Loucy (cell line): ENCODE measurements around the gene RCAN1.
"Not testable (repeated sequence)": the region's sequence is repeated elsewhere in the genome, so short reads cannot be mapped to it uniquely, and the experiment has no call there.

Experiments used
- H2AFZ ChIP-seq: fragments of 200-600 bp; sonication (generic); 2 replicates; pipeline ENCODE4 v1.6.0; 2016; ENCODE audit warnings: antibody characterized with exemption, mild to moderate bottlenecking, low read length, moderate library complexity
- H3F3A ChIP-seq: fragments of 200-600 bp; 2 replicates; pipeline ENCODE4 v1.6.0; 2016; ENCODE audit warnings: antibody characterized with exemption, low read depth, mild to moderate bottlenecking
- H3K27me3 ChIP-seq: fragments of 200-600 bp; sonication (generic); 2 replicates; pipeline ENCODE4 v1.6.1; 2014; ENCODE audit warnings: low read length, mild to moderate bottlenecking; ENCODE audit not compliant: insufficient read depth, poor library complexity, severe bottlenecking
- H3K36me3 ChIP-seq: fragments of 200-600 bp; sonication (generic); 2 replicates; pipeline ENCODE4 v1.6.1; 2016; ENCODE audit warnings: low read length; ENCODE audit not compliant: insufficient read depth
- H3K4me1 ChIP-seq: fragments of 200-600 bp; sonication (generic); 2 replicates; pipeline ENCODE4 v1.5.1; 2014; ENCODE audit warnings: low read length, mild to moderate bottlenecking; ENCODE audit not compliant: insufficient read depth, poor library complexity, severe bottlenecking
- H3K4me2 ChIP-seq: fragments of 200-600 bp; sonication (generic); 2 replicates; pipeline ENCODE4 v1.6.0; 2014; ENCODE audit warnings: antibody characterized with exemption, low read length, low read depth, mild to moderate bottlenecking; ENCODE audit not compliant: poor library complexity, severe bottlenecking
- H3K4me3 ChIP-seq: fragments of 200-600 bp; sonication (generic); 2 replicates; pipeline ENCODE4 v1.5.1; 2014; ENCODE audit warnings: low read length, mild to moderate bottlenecking, mixed read lengths; ENCODE audit not compliant: poor library complexity, severe bottlenecking
- H3K79me2 ChIP-seq: fragments of 200-600 bp; sonication (generic); 2 replicates; pipeline ENCODE4 v1.6.1; 2014; ENCODE audit warnings: low read length; ENCODE audit not compliant: insufficient read depth
- H3K9ac ChIP-seq: fragments of 200-600 bp; sonication (generic); 2 replicates; pipeline ENCODE4 v1.6.0; 2014; ENCODE audit warnings: mild to moderate bottlenecking, low read depth, low read length, moderate library complexity; ENCODE audit not compliant: poor library complexity, severe bottlenecking
- H3K9me2 ChIP-seq: fragments of 200-600 bp; sonication (generic); replicated peaks from 2 replicates; pipeline ENCODE4 v1.6.1; 2016; ENCODE audit warnings: low read depth, low read length, mixed read lengths
- H3K9me3 ChIP-seq: fragments of 200-600 bp; sonication (generic); 2 replicates; pipeline ENCODE4 v1.6.1; 2014; ENCODE audit warnings: mild to moderate bottlenecking, antibody characterized with exemption, low read length, low read depth; ENCODE audit not compliant: insufficient read depth
- H4K20me1 ChIP-seq: fragments of 200-600 bp; sonication (generic); 2 replicates; pipeline ENCODE4 v1.6.0; 2014; ENCODE audit warnings: antibody characterized with exemption, low read length, mild to moderate bottlenecking; ENCODE audit not compliant: insufficient read depth, poor library complexity, severe bottlenecking
- CTCF ChIP-seq: fragments of 200-600 bp; sonication (generic); conservative IDR thresholded peaks from 2 replicates; pipeline ENCODE4 v1.5.1; 2014; ENCODE audit warnings: mild to moderate bottlenecking, antibody characterized with exemption, low read length
- EZH2phosphoT487 ChIP-seq: fragments of 200-600 bp; IDR thresholded peaks from 2 replicates; pipeline ENCODE4 v1.6.1; 2018; ENCODE audit warnings: antibody characterized with exemption, mild to moderate bottlenecking, moderate library complexity, borderline replicate concordance

The RCAN1 gene

GRCh38 chr21:34571994-34572393 lies 42.9 kb downstream of the RCAN1 start:
- Histone ChIP-seq H4K20me1 (no peaks in the 10 kb centered on the region), H3K36me3 (0 out of 2 replicates have a peak, but pooled peaks cover 3% of the 10 kb centered on the region), H3K4me3 (no peak overlapping the region), H3K4me1 (peaks cover 10% of the 10 kb centered on the region), H3K79me2 (no peaks in the 10 kb centered on the region), H3K27me3 (no peaks in the 10 kb centered on the region), H2AFZ (no peak overlapping the region), H3K9me3 (0 out of 2 replicates have a peak, but pooled peaks cover 7% of the 10 kb centered on the region), H3K4me2 (no peak overlapping the region), H3K9me2 (no peaks in the 10 kb centered on the region), H3F3A (no peaks in the 10 kb centered on the region), H3K9ac (no peak overlapping the region)
- TF ChIP-seq EZH2phosphoT487 (no peak), CTCF (no peak)

- Histone ChIP-seq H3K9ac (no peak overlapping the region), H3K9me3 (0 out of 2 replicates have a peak, but pooled peaks cover 7% of the 10 kb centered on the region), H3K9me2 (no peaks in the 10 kb centered on the region), H3K27me3 (no peaks in the 10 kb centered on the region), H3K36me3 (0 out of 2 replicates have a peak, but pooled peaks cover 3% of the 10 kb centered on the region), H3K4me2 (no peak overlapping the region), H2AFZ (no peak overlapping the region), H3K4me3 (no peak overlapping the region), H3F3A (no peaks in the 10 kb centered on the region), H4K20me1 (no peaks in the 10 kb centered on the region), H3K79me2 (no peaks in the 10 kb centered on the region), H3K4me1 (peaks cover 8% of the 10 kb centered on the region)
- TF ChIP-seq CTCF (no peak), EZH2phosphoT487 (no peak)
Observed at GRCh38 chr21:34570313-34570712, 44.6 kb downstream of the RCAN1 start.

GRCh38 chr21:34569381-34569979 lies 45.4 kb downstream of the RCAN1 start:
- TF ChIP-seq CTCF (no peak), EZH2phosphoT487 (no peak)
- Histone ChIP-seq H3K9me3 (0 out of 2 replicates have a peak, but pooled peaks cover 7% of the 10 kb centered on the region), H3K9me2 (no peaks in the 10 kb centered on the region), H3K27me3 (no peaks in the 10 kb centered on the region), H3K4me1 (peaks cover under 1% of the 10 kb centered on the region), H3K36me3 (0 out of 2 replicates have a peak, but pooled peaks cover 3% of the 10 kb centered on the region), H3K4me3 (no peak overlapping the region), H4K20me1 (no peaks in the 10 kb centered on the region), H3K9ac (no peak overlapping the region), H3K79me2 (no peaks in the 10 kb centered on the region), H3K4me2 (no peak overlapping the region), H2AFZ (no peak overlapping the region), H3F3A (no peaks in the 10 kb centered on the region)

GRCh38 chr21:34568801-34569200 lies 46.1 kb downstream of the RCAN1 start:
- not testable (repeated sequence) for H3K79me2 ChIP-seq, H3K9me3 ChIP-seq, H3K4me1 ChIP-seq, H3K4me3 ChIP-seq, H3K36me3 ChIP-seq, H3K27me3 ChIP-seq, H3K4me2 ChIP-seq, H3K9ac ChIP-seq, H3K9me2 ChIP-seq, H3F3A ChIP-seq, H2AFZ ChIP-seq, H4K20me1 ChIP-seq
